ENCODE measurements around the gene FKBP5. TPM values are rescaled to one million over a fixed set of nuclear protein-coding genes. Genes with fewer than 3 reads are reported as not detected.

Gene FKBP5
- total RNA-seq, 4 donors from 2014 or later, result 304 to 768 (median 608) TPM

DNA sequence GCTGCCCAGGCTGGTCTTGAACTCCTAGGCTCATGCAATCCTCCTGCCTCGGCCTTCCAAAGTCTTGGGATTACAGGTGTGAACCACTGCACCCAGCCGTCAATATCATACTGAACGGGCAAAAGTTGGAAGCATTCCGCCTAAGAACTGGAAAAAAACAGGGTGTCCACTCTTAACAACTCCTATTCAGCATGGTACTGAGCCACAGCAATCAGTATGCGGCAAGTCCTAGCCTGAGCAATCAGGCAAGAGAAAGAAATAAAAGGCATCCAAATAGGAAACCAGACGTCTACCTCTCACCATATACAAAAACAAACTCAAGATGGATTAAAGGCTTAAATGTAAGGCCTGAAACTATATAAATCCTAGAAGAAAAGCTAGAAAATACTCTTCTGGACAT, 83.1 kb downstream of the FKBP5 start:
- Histone ChIP-seq H3K27ac (peak overlapping the region in 3 of 4 donors; percentile 17 to 96 (median 66)), H3K36me3 (peaks cover 0 to 65% (median 15%) of the 10 kb centered on the region in 3 donors), H3K27me3 (no peaks in the 10 kb centered on the region), H3K4me3 (no peak overlapping the region), H3K9me3 (no peaks in the 10 kb centered on the region), H3K4me1 (peaks cover 6 to 66% (median 32%) of the 10 kb centered on the region in 4 donors)
- 96 to 99% methylated on average over 6 of the region's 6 CpGs for WGBS, 2 donors
- DNase-seq (ENCODE audit: low spot score in 2 of 2), result no peak
- no peak for TF ChIP-seq EP300 (IDR thresholded peaks at IDR 0.05)
- TF ChIP-seq, protein P1, sequence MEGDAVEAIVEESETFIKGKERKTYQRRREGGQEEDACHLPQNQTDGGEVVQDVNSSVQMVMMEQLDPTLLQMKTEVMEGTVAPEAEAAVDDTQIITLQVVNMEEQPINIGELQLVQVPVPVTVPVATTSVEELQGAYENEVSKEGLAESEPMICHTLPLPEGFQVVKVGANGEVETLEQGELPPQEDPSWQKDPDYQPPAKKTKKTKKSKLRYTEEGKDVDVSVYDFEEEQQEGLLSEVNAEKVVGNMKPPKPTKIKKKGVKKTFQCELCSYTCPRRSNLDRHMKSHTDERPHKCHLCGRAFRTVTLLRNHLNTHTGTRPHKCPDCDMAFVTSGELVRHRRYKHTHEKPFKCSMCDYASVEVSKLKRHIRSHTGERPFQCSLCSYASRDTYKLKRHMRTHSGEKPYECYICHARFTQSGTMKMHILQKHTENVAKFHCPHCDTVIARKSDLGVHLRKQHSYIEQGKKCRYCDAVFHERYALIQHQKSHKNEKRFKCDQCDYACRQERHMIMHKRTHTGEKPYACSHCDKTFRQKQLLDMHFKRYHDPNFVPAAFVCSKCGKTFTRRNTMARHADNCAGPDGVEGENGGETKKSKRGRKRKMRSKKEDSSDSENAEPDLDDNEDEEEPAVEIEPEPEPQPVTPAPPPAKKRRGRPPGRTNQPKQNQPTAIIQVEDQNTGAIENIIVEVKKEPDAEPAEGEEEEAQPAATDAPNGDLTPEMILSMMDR (IDR thresholded peaks at IDR 0.05), result no peak
- no peak for TF ChIP-seq POLR2A (IDR thresholded peaks at IDR 0.05)

DNA sequence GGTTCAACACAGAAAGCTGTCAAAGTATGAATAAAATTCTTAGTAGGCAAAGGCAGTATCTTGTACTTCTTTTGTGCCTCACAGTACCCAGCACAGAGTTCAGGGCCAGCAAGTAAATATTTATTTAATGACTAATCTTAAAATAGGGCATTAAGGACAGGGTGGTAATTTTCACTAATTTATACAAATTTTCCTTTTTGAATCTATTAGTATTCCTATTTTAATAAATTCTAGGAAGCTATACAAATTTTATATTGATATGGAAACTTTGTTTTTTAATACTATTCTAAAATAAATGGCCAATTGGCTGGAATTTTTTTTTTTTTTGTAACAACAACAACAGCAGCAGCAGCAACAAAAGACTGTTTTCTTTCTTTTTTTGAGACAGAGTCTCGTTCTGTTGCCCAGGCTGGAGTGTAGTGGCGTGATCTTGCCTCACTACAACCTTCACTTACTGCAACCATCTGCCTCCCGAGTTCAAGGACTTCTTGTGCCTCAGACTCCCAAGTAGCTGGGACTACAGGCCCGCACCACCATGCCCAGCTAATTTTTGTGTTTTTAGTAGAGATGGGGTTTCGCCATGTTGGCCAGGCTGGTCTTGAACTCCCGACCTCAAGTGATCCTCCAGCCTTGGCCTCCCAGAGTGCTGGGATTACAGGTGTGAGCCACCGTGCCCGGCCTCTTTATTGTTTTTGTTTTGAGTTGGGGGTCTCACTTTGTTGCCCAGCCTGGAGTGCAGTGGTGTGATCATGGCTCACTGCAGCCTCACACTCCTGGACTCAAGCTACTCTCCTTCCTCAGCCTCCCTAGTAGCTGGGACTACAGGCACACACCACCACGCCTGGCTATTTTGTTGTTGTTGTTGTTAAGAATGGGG, 85.2 kb downstream of the FKBP5 start:
- H3K4me3 ChIP-seq, result no peak overlapping the region
- no peaks in the 10 kb centered on the region for H3K9me3 ChIP-seq
- no peaks in the 10 kb centered on the region for H3K27me3 ChIP-seq
- peak overlapping the region; percentile 94 to 98 (median 96) for H3K27ac ChIP-seq
- peaks cover 0 to 47% (median 11%) of the 10 kb centered on the region in 3 donors for H3K36me3 ChIP-seq
- no peak for DNase-seq (ENCODE audit: low spot score in 2 of 2)
- peaks cover 6 to 82% (median 52%) of the 10 kb centered on the region in 4 donors for H3K4me1 ChIP-seq
- TF ChIP-seq, protein P1 (IDR thresholded peaks at IDR 0.05), result no peak
- peak in 1 of 2 donors; percentile 12 for TF ChIP-seq EP300 (IDR thresholded peaks at IDR 0.05)
- TF ChIP-seq POLR2A (IDR thresholded peaks at IDR 0.05), result no peak
- 87 to 90% methylated on average over 9 of the region's 9 CpGs for WGBS, 2 donors

DNA sequence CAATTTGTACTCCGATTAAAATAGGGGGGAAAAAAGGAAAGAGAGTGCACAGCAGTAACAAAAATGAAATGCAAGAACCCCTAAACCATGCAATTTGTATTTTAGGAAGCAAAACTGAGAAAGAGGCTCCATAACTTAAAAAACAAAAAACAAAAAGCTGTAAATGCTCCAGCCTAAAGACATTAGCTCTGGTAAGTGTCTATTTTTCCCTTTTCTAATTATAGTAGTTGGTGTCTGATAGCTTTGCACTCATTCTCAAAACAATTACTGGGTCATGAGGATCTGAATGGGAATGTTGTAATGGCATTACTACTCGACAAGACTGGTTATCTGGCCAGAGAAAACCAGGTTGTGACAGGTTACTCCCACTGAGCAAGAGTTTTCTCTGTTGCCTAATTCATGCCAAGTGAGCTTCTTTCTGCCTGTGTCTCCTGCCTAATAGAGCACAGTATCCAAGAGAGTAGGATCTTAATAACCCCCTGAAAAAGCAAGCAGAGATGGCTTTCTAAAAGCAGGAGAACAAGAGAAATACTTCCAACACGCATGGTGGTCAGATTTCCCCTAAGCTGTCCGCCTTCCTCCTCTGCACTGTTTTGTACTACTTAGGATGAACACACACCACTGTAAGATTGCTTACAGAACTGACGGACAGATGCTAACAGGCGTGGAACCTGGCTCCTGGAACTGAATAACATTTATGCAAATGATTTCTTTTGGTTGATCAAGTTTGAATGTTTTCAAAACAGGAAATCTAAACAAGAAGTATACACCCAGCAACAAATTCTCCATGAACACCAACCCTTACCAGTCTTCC, 86.4 kb downstream of the FKBP5 start:
- peak in 1 of 2 donors; percentile 61 for DNase-seq (ENCODE audit: low spot score in 2 of 2)
- H3K9me3 ChIP-seq, result no peaks in the 10 kb centered on the region
- H3K4me1 ChIP-seq, result peaks cover 6 to 91% (median 63%) of the 10 kb centered on the region in 4 donors
- peaks cover 0 to 37% (median 5%) of the 10 kb centered on the region in 3 donors for H3K36me3 ChIP-seq
- H3K4me3 ChIP-seq, result peak overlapping the region in 2 of 4 donors; percentile 3 to 8
- no peaks in the 10 kb centered on the region for H3K27me3 ChIP-seq
- H3K27ac ChIP-seq, result peak overlapping the region; percentile 94 to 98 (median 96)
- TF ChIP-seq EP300 (IDR thresholded peaks at IDR 0.05) (no peak), POLR2A (IDR thresholded peaks at IDR 0.05) (no peak)
- TF ChIP-seq, protein P1 (IDR thresholded peaks at IDR 0.05), result no peak
- WGBS, 2 donors, result 50 to 53% methylated on average over 6 of the region's 6 CpGs

DNA sequence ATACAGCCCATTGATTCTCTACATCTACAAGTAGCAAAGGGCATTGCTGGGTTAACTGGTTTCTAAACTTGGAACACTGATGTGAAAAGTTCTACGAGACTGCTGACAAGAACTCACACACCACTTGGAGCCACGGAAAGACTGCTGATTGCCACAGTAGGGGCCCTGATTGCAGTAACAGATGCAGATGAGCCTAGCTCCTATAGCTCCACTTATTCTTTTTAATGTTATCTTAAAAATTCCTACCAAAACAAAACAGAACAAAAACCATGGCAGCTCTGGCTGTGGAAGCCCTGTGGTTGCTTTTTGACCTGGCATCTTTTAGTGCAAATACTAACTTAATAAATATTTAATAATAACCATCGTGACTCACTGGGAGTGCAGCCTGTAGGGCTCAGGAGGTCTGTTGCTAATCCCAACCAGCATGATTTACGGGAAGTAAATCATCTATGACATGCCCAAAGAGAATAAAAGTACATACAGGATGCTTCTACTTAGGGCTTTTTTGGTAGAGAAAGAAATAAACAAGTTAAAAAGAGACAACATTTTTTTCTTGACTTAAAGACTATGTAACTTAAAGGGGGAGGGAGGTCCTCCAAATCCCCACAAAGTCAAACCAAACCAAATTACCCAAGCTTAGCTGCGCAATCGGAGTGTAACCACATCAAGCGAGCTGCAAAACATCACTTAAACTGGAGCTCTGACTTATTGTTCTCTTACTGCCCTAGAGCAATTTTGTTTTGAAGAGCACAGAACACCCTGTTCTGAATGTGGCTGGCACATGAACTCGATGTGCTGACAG, 87.2 kb downstream of the FKBP5 start:
- peak overlapping the region; percentile 94 to 98 (median 96) for H3K27ac ChIP-seq
- H3K9me3 ChIP-seq, result no peaks in the 10 kb centered on the region
- WGBS, 2 donors, result 3 to 7% methylated on average over 8 of the region's 8 CpGs
- no peaks in the 10 kb centered on the region for H3K27me3 ChIP-seq
- TF ChIP-seq POLR2A (IDR thresholded peaks at IDR 0.05) (peak in 1 of 2 donors; percentile 30), EP300 (IDR thresholded peaks at IDR 0.05) (peak; percentile 100)
- TF ChIP-seq, protein P1 (IDR thresholded peaks at IDR 0.05), result peak in 1 of 5 experiments; percentile 29
- H3K36me3 ChIP-seq, result peaks cover 0 to 37% (median 5%) of the 10 kb centered on the region in 3 donors
- peak overlapping the region in 2 of 4 donors; percentile 3 to 12 for H3K4me3 ChIP-seq
- peak; percentile 47 to 87 for DNase-seq (ENCODE audit: low spot score in 2 of 2)
- H3K4me1 ChIP-seq, result peaks cover 6 to 91% (median 71%) of the 10 kb centered on the region in 4 donors

Data from tibial nerve (tissue), 4 donors.